Ovary (tissue), 3 donors: ENCODE results near the gene MARS1.

ENCODE experiments used
- EP300 ChIP-seq: sonication (generic); formaldehyde crosslinking; IDR thresholded peaks from one replicate; pipeline ENCODE4 v1.6.1; 2017; ENCODE audit warnings: antibody characterized with exemption
- POLR2A ChIP-seq: fragments of 450-650 bp; IDR thresholded peaks from one replicate; pipeline ENCODE4 v1.6.1; 2017; ENCODE audit warnings: antibody characterized with exemption, mild to moderate bottlenecking, moderate library complexity
- TF ChIP-seq, protein P1 (sequence below), 3 donors: fragments of 450-650 bp in 2 of 3; fragments of 200-600 bp in 1 of 3; IDR thresholded peaks; one replicate each; pipeline versions ENCODE4 v1.5.1 to v1.8.0; 2016 to 2022; ENCODE audit warnings: antibody characterized with exemption in 3 of 3, mild to moderate bottlenecking in 1 of 3
- donor health status: DM: no; HTN: no; CAD: no.

DNA sequence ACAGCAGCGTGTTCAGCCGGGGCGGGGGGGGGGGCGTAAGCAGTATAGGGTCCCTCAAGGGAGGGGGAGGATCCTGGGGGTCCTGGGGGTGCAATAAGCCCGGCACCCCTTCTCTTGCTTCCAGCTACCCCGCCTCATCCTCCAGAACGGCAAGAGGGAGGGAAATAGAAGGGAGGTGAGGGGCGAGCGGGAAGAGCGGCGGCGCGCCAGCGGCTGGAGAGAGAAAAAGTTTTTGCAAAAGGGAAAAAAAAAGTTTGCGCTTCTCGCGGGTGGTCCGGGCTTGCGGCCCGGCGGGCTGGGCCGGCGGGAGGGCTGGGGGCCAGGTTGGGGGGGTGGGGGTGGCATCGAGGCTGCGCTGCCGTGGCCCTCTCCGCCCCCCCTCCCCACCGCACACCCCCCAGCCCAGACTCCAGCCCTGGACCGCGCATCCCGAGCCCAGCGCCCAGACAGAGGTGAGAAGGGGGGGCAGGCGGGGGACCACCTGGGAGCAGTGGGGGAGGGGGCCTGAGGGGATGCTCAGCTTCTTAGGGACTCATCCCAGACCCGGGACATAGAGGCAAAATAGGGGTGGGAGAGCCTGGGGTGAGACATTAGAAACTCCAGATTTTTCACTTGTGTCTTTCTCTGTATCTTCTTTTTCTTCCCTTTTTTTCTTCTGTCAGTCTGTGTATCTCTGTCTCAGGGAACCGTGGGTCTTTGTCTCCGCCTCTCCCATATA lies 28.0 kb upstream of the MARS1 start, which contains the start of gene GLI1:
- TF ChIP-seq, protein P1, sequence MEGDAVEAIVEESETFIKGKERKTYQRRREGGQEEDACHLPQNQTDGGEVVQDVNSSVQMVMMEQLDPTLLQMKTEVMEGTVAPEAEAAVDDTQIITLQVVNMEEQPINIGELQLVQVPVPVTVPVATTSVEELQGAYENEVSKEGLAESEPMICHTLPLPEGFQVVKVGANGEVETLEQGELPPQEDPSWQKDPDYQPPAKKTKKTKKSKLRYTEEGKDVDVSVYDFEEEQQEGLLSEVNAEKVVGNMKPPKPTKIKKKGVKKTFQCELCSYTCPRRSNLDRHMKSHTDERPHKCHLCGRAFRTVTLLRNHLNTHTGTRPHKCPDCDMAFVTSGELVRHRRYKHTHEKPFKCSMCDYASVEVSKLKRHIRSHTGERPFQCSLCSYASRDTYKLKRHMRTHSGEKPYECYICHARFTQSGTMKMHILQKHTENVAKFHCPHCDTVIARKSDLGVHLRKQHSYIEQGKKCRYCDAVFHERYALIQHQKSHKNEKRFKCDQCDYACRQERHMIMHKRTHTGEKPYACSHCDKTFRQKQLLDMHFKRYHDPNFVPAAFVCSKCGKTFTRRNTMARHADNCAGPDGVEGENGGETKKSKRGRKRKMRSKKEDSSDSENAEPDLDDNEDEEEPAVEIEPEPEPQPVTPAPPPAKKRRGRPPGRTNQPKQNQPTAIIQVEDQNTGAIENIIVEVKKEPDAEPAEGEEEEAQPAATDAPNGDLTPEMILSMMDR (IDR thresholded peaks at IDR 0.05) = no peak
- TF ChIP-seq POLR2A (no peak), EP300 (no peak)
